Left ventricle myocardium inferior (tissue), 1 donor: ENCODE data around the gene TBC1D22A. TPM values are rescaled to one million over a fixed set of nuclear protein-coding genes. Genes with fewer than 3 reads are reported as not detected.

Experiments used
- DNase-seq: peaks from one replicate; pipeline ENCODE4 v3.0.0-alpha.2; 2020
- H3K27ac ChIP-seq: fragments of 200-600 bp; replicated peaks from 2 replicates; pipeline ENCODE4 v1.8.0; 2021
- H3K27me3 ChIP-seq: fragments of 200-600 bp; 2 replicates; pipeline ENCODE4 v1.8.0; 2021; ENCODE audit warnings: low read depth
- H3K36me3 ChIP-seq: fragments of 200-600 bp; 2 replicates; pipeline ENCODE4 v1.8.0; 2021
- H3K4me1 ChIP-seq: fragments of 200-600 bp; 2 replicates; pipeline ENCODE4 v1.8.0; 2021
- H3K4me3 ChIP-seq: fragments of 200-600 bp; 2 replicates; pipeline ENCODE4 v1.8.0; 2021; ENCODE audit warnings: mild to moderate bottlenecking, moderate library complexity
- H3K9me3 ChIP-seq: fragments of 200-600 bp; replicated peaks from 2 replicates; pipeline ENCODE4 v1.8.0; 2021
- CTCF ChIP-seq: fragments of 200-600 bp; IDR thresholded peaks from 2 replicates; pipeline ENCODE4 v1.8.0; 2021; ENCODE audit warnings: antibody characterized with exemption, mild to moderate bottlenecking, borderline replicate concordance
- intact Hi-C: fragments of 100-400 bp; cut with micrococcal nuclease; formaldehyde crosslinking; loops from one replicate; pipeline ENCODE4 v1.11.0; 2022
- total RNA-seq: library from RNA; stranded (reverse); fragmentation: NEBNext Ultra II Directional; extraction: Animal tissue kit (Norgen Biotek cat#: 25700); gene quantifications from one replicate; pipeline ENCODE4 v1.2.1, GENCODE V29; 2021
- donor health status: DM: no; HTN: yes; CAD: no; lungs with severe emphysema.

The TBC1D22A gene
- total RNA-seq, 1 donor from 2014 or later = 16.2 TPM

GRCh38 chr22:47033648-47034000 is 271.2 kb downstream of the TBC1D22A start:
- TF ChIP-seq CTCF = no peak
- intact Hi-C loops = no loop called here

GRCh38 chr22:47034076-47034808 is 271.8 kb downstream of the TBC1D22A start:
- Histone ChIP-seq H3K4me3 (no peak overlapping the region), H3K4me1 (peaks cover 4% of the 10 kb centered on the region), H3K27me3 (no peaks in the 10 kb centered on the region), H3K36me3 (peaks cover 3% of the 10 kb centered on the region), H3K9me3 (no peaks in the 10 kb centered on the region), H3K27ac (no peak overlapping the region)
- no peak for TF ChIP-seq CTCF
- peak; percentile 7 for DNase-seq
- intact Hi-C loops = no loop called here

More at GRCh38 chr22:47033648-47034000, 271.2 kb downstream of the TBC1D22A start:
- H3K9me3 ChIP-seq = no peaks in the 10 kb centered on the region
- H3K4me1 ChIP-seq = peaks cover 4% of the 10 kb centered on the region
- peak; percentile 7 for DNase-seq
- no peak overlapping the region for H3K27ac ChIP-seq
- H3K36me3 ChIP-seq = peaks cover 3% of the 10 kb centered on the region
- H3K27me3 ChIP-seq = no peaks in the 10 kb centered on the region
- H3K4me3 ChIP-seq = no peak overlapping the region

GRCh38 chr22:47034905-47035419 is 272.5 kb downstream of the TBC1D22A start:
- Histone ChIP-seq H3K4me3 (no peak overlapping the region), H3K9me3 (no peaks in the 10 kb centered on the region), H3K27me3 (no peaks in the 10 kb centered on the region), H3K36me3 (peaks cover 3% of the 10 kb centered on the region), H3K4me1 (peaks cover 4% of the 10 kb centered on the region), H3K27ac (no peak overlapping the region)
- DNase-seq = no peak
- intact Hi-C loops = no loop called here
- no peak for TF ChIP-seq CTCF

- H3K9me3 ChIP-seq = no peaks in the 10 kb centered on the region
- intact Hi-C loops = no loop called here
- peaks cover 4% of the 10 kb centered on the region for H3K4me1 ChIP-seq
- no peaks in the 10 kb centered on the region for H3K27me3 ChIP-seq
- no peak overlapping the region for H3K4me3 ChIP-seq
- no peak for DNase-seq
- H3K36me3 ChIP-seq = peaks cover 3% of the 10 kb centered on the region
- no peak for TF ChIP-seq CTCF
- no peak overlapping the region for H3K27ac ChIP-seq
Observed at GRCh38 chr22:47035425-47035881, 273.0 kb downstream of the TBC1D22A start.

- intact Hi-C loops = no loop called here
- no peak for DNase-seq
- no peak for TF ChIP-seq CTCF
- Histone ChIP-seq H3K4me3 (no peak overlapping the region), H3K27me3 (no peaks in the 10 kb centered on the region), H3K4me1 (peaks cover 4% of the 10 kb centered on the region), H3K9me3 (no peaks in the 10 kb centered on the region), H3K27ac (no peak overlapping the region), H3K36me3 (peaks cover 3% of the 10 kb centered on the region)
Observed at GRCh38 chr22:47036352-47036751, 273.9 kb downstream of the TBC1D22A start.
